SK-N-SH (cell line): ENCODE data around the gene TMEM131. TPM values are rescaled to one million over a fixed set of nuclear protein-coding genes. Genes with fewer than 3 reads are reported as not detected.

Experiments
- CTCF ChIA-PET: fragments of 300-600, 350-600 bp; formaldehyde crosslinking; extraction: SDS; loops from one replicate; lab custom pipeline; 2021; lab: Yijun Ruan, JAX
- POLR2A ChIA-PET: fragments of 350-600 bp; sonication (Branson Sonifier 250); formaldehyde crosslinking; extraction: SDS; loops from one replicate; lab custom pipeline; 2020; ENCODE audit warnings: antibody characterized with exemption, inconsistent platforms; lab: Yijun Ruan, JAX
- DNase-seq: peaks from one replicate; pipeline ENCODE4 v3.0.0; 2012
- H2AFZ ChIP-seq: fragments of 200-600 bp; sonication (generic); 2 replicates; pipeline ENCODE4 v1.8.1; 2016; ENCODE audit warnings: antibody characterized with exemption, mild to moderate bottlenecking, low read depth
- H3F3A ChIP-seq: fragments of 200-600 bp; sonication (generic); replicated peaks from 2 replicates; pipeline ENCODE3; 2016; ENCODE audit warnings: antibody characterized with exemption, mild to moderate bottlenecking; ENCODE audit not compliant: insufficient read depth
- H3K27ac ChIP-seq, 2 experiments: fragments of 200-500 bp in 1 of 2; fragments of 200-600 bp in 1 of 2; sonication (Bioruptor generic) in 1 of 2; sonication (generic), shearing (Covaris generic) in 1 of 2; 2 replicates each; pipeline versions ENCODE4 v1.5.1 to v1.6.1; 2014 to 2016; ENCODE audit warnings: low read depth in 2 of 2, inconsistent platforms in 1 of 2, low read length in 1 of 2, mild to moderate bottlenecking in 1 of 2, mixed read lengths in 1 of 2
- H3K27me3 ChIP-seq: fragments of 200-600 bp; sonication (generic), shearing (Covaris generic); 2 replicates; pipeline ENCODE4 v1.6.1; 2016; ENCODE audit warnings: mixed run types; ENCODE audit not compliant: insufficient read depth
- H3K36me3 ChIP-seq, 2 experiments: fragments of 200-500 bp in 1 of 2; fragments of 200-600 bp in 1 of 2; sonication (Bioruptor generic) in 1 of 2; sonication (generic) in 1 of 2; replicated peaks in 1 of 2; 2 replicates each; pipeline versions ENCODE3 to v1.5.1; 2014 to 2016; ENCODE audit warnings: low read length in 1 of 2, mild to moderate bottlenecking in 1 of 2; ENCODE audit not compliant: insufficient read depth in 2 of 2, control insufficient read depth in 1 of 2
- H3K4me1 ChIP-seq, 2 experiments: fragments of 200-500 bp in 1 of 2; fragments of 200-600 bp in 1 of 2; sonication (Bioruptor generic) in 1 of 2; sonication (generic), shearing (Covaris generic) in 1 of 2; 2 replicates each; pipeline versions ENCODE4 v1.5.1 to v1.6.1; 2014 to 2016; ENCODE audit warnings: low read depth in 1 of 2, low read length in 1 of 2, mixed run types in 1 of 2; ENCODE audit not compliant: insufficient read depth in 2 of 2, control insufficient read depth in 1 of 2
- H3K4me2 ChIP-seq: fragments of 200-600 bp; sonication (generic), shearing (Covaris generic); 2 replicates; pipeline ENCODE4 v1.6.1; 2017; ENCODE audit warnings: mixed run types
- H3K4me3 ChIP-seq, 2 experiments: fragments of 200-500 bp in 1 of 2; fragments of 200-600 bp in 1 of 2; sonication (Bioruptor generic) in 1 of 2; sonication (generic), shearing (Covaris generic) in 1 of 2; 2 replicates each; pipeline versions ENCODE4 v1.5.1 to v1.8.1; 2014 to 2016; ENCODE audit warnings: low read depth in 2 of 2, inconsistent platforms in 1 of 2, low read length in 1 of 2, mild to moderate bottlenecking in 1 of 2, mixed read lengths in 1 of 2, moderate library complexity in 1 of 2
- H3K79me2 ChIP-seq: fragments of 200-600 bp; sonication (generic); 2 replicates; pipeline ENCODE4 v1.8.1; 2017; ENCODE audit warnings: mild to moderate bottlenecking; ENCODE audit not compliant: insufficient read depth
- H3K9ac ChIP-seq: fragments of 200-600 bp; sonication (generic); 2 replicates; pipeline ENCODE4 v1.6.1; 2017; ENCODE audit warnings: mixed run types
- H3K9me2 ChIP-seq: fragments of 200-600 bp; sonication (generic); 2 replicates; pipeline ENCODE4 v1.6.1; 2017; ENCODE audit warnings: mixed run types
- H3K9me3 ChIP-seq: fragments of 200-600 bp; sonication (generic); 2 replicates; pipeline ENCODE4 v1.6.1; 2017; ENCODE audit warnings: mixed run types, mild to moderate bottlenecking, moderate library complexity
- H4K20me1 ChIP-seq: fragments of 200-600 bp; sonication (generic); 2 replicates; pipeline ENCODE4 v1.6.1; 2017; ENCODE audit warnings: mild to moderate bottlenecking, mixed run types; ENCODE audit not compliant: insufficient read depth
- EP300 ChIP-seq, 2 experiments: IDR thresholded peaks; 2 replicates each; pipeline versions ENCODE4 v1.4.0 to v1.6.1; 2012; ENCODE audit warnings: borderline replicate concordance in 1 of 2, low read depth in 1 of 2, low read length in 1 of 2
- EZH2phosphoT487 ChIP-seq: fragments of 200-600 bp; sonication (generic); IDR thresholded peaks from 2 replicates; pipeline ENCODE4 v1.6.1; 2017; ENCODE audit warnings: low read depth, mixed run types, mild to moderate bottlenecking, antibody characterized with exemption, moderate library complexity, borderline replicate concordance
- FOXJ3 ChIP-seq: sonication (generic); formaldehyde crosslinking; IDR thresholded peaks from 2 replicates; pipeline ENCODE4 v1.5.1; 2020; ENCODE audit warnings: mild to moderate bottlenecking, missing genetic modification reagents
- MXI1 ChIP-seq: IDR thresholded peaks from 2 replicates; pipeline ENCODE4 v1.6.1; 2012; ENCODE audit warnings: mild to moderate bottlenecking, low read depth, low read length, improper control_type of control experiment
- NFIC ChIP-seq: IDR thresholded peaks from 2 replicates; pipeline ENCODE4 v1.4.0; 2012; ENCODE audit warnings: borderline replicate concordance
- POLR2AphosphoS5 ChIP-seq: IDR thresholded peaks from 2 replicates; pipeline ENCODE4 v1.6.1; 2012; ENCODE audit warnings: low read depth, low read length
- RCOR1 ChIP-seq: fragments of 150-350 bp; IDR thresholded peaks from 2 replicates; pipeline ENCODE4 v1.6.1; 2017; ENCODE audit warnings: antibody characterized with exemption, low read length
- RFX5 ChIP-seq: IDR thresholded peaks from 2 replicates; pipeline ENCODE4 v1.6.1; 2012; ENCODE audit warnings: mild to moderate bottlenecking, improper control_type of control experiment, low read length
- TAF1 ChIP-seq: IDR thresholded peaks from 2 replicates; pipeline ENCODE4 v1.6.1; 2012; ENCODE audit warnings: low read depth, mild to moderate bottlenecking, low read length, moderate library complexity, borderline replicate concordance
- USF1 ChIP-seq: IDR thresholded peaks from 2 replicates; pipeline ENCODE4 v1.4.0; 2012; ENCODE audit warnings: low read depth, borderline replicate concordance
- USF2 ChIP-seq: fragments of 150-350 bp; IDR thresholded peaks from 2 replicates; pipeline ENCODE4 v1.6.1; 2017; ENCODE audit warnings: antibody characterized with exemption, low read length, low read depth, borderline replicate concordance
- WGBS: methylation state at CpG from one replicate; pipeline ENCODE4 v1.1.6; 2017; ENCODE audit warnings: low lambda C conversion rate; 5-methylcytosine and 5-hydroxymethylcytosine counted together
- polyA plus RNA-seq, 3 experiments: library from polyadenylated mRNA; depleted of rRNA; stranded (reverse); fragments of >200 nt; gene quantifications; 2 replicates each; pipeline ENCODE4 v1.2.3, GENCODE V29; 2012
- TF ChIP-seq, protein P1 (sequence below): IDR thresholded peaks from 2 replicates; pipeline ENCODE4 v1.6.1; 2012; ENCODE audit warnings: mild to moderate bottlenecking, low read depth, low read length, moderate library complexity
- TF ChIP-seq, protein P2 (sequence below): fragments of 150-350 bp; IDR thresholded peaks from 2 replicates; pipeline ENCODE4 v1.6.1; 2016; ENCODE audit warnings: mild to moderate bottlenecking, low read depth, low read length

TMEM131 gene
- polyA plus RNA-seq, 1 of the 3 experiments (the other 2 are of a cell fraction): 9.1 TPM

DNA sequence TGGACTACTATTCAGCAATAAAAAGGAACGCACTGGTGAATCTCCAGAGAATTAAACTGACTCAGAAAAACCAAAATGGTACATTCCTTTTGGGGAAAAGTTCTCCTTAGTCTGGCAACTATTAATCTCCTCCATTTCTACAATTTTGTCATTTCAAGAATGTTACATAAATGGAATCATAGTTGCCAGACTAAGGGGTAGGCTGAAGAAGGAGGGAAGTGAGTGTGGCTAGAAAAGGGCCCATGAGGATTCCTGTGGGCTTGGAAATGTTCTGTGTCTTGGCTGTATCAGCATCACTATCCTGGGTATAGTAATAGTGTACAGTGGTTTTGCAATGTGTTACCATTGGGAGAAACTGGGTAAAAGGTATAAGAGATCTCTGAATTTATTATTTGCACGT is 209.9 kb downstream of the TMEM131 start:
- no peak for DNase-seq
- Histone ChIP-seq H3F3A (peaks cover 3% of the 10 kb centered on the region), H4K20me1 (no peaks in the 10 kb centered on the region), H3K9me3 (no peaks in the 10 kb centered on the region), H3K27me3 (no peaks in the 10 kb centered on the region), H3K9ac (no peak overlapping the region), H3K4me2 (no peak overlapping the region), H2AFZ (no peak overlapping the region), H3K4me1 (peaks cover 0 to 2% of the 10 kb centered on the region in 2 experiments; a peak in 1 of 4 replicates), H3K79me2 (no peaks in the 10 kb centered on the region), H3K27ac (no peak overlapping the region), H3K4me3 (no peak overlapping the region), H3K9me2 (no peaks in the 10 kb centered on the region), H3K36me3 (peaks cover 8 to 20% of the 10 kb centered on the region in 2 experiments)
- 91% methylated on average over 2 of the region's 2 CpGs for WGBS
- TF ChIP-seq, protein P1, sequence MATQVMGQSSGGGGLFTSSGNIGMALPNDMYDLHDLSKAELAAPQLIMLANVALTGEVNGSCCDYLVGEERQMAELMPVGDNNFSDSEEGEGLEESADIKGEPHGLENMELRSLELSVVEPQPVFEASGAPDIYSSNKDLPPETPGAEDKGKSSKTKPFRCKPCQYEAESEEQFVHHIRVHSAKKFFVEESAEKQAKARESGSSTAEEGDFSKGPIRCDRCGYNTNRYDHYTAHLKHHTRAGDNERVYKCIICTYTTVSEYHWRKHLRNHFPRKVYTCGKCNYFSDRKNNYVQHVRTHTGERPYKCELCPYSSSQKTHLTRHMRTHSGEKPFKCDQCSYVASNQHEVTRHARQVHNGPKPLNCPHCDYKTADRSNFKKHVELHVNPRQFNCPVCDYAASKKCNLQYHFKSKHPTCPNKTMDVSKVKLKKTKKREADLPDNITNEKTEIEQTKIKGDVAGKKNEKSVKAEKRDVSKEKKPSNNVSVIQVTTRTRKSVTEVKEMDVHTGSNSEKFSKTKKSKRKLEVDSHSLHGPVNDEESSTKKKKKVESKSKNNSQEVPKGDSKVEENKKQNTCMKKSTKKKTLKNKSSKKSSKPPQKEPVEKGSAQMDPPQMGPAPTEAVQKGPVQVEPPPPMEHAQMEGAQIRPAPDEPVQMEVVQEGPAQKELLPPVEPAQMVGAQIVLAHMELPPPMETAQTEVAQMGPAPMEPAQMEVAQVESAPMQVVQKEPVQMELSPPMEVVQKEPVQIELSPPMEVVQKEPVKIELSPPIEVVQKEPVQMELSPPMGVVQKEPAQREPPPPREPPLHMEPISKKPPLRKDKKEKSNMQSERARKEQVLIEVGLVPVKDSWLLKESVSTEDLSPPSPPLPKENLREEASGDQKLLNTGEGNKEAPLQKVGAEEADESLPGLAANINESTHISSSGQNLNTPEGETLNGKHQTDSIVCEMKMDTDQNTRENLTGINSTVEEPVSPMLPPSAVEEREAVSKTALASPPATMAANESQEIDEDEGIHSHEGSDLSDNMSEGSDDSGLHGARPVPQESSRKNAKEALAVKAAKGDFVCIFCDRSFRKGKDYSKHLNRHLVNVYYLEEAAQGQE: no peak
- TF ChIP-seq RCOR1: no peak
- no peak for TF ChIP-seq EZH2phosphoT487
- ChIA-PET POLR2A (no interaction called here), CTCF (no interaction called here)

- no peak overlapping the region for H2AFZ ChIP-seq
- no peak overlapping the region for H3K4me3 ChIP-seq
- peaks cover 0 to 2% of the 10 kb centered on the region in 2 experiments; a peak in 1 of 4 replicates for H3K4me1 ChIP-seq
- H3K27ac ChIP-seq: no peak overlapping the region
- H3K9me2 ChIP-seq: no peaks in the 10 kb centered on the region
- no peaks in the 10 kb centered on the region for H3K79me2 ChIP-seq
- H3F3A ChIP-seq: peaks cover 3% of the 10 kb centered on the region
- DNase-seq: no peak
- no peak overlapping the region for H3K9ac ChIP-seq
- no peaks in the 10 kb centered on the region for H3K9me3 ChIP-seq
- CTCF ChIA-PET: no interaction called here
- no peaks in the 10 kb centered on the region for H3K27me3 ChIP-seq
- H3K4me2 ChIP-seq: no peak overlapping the region
- TF ChIP-seq RFX5: no peak
- no peak for TF ChIP-seq NFIC
- TF ChIP-seq, all 33 proteins: peak for 0
- POLR2A ChIA-PET: no interaction called here
- H4K20me1 ChIP-seq: no peaks in the 10 kb centered on the region
- H3K36me3 ChIP-seq: peaks cover 3 to 15% of the 10 kb centered on the region in 2 experiments
Measured at GRCh38 chr2:97784953-97785352, 210.8 kb downstream of the TMEM131 start.

GRCh38 chr2:97781981-97782380 is 213.8 kb downstream of the TMEM131 start:
- Histone ChIP-seq H3K4me3 (no peak overlapping the region), H4K20me1 (no peaks in the 10 kb centered on the region), H3K36me3 (peaks cover 0 to 7% of the 10 kb centered on the region in 2 experiments), H3K9ac (no peak overlapping the region), H3K79me2 (no peaks in the 10 kb centered on the region), H3K9me2 (no peaks in the 10 kb centered on the region), H3K27me3 (no peaks in the 10 kb centered on the region), H3F3A (peaks cover 3% of the 10 kb centered on the region), H3K9me3 (no peaks in the 10 kb centered on the region), H2AFZ (no peak overlapping the region), H3K4me2 (no peak overlapping the region), H3K27ac (no peak overlapping the region), H3K4me1 (no peaks in the 10 kb centered on the region)
- CTCF ChIA-PET: no interaction called here
- POLR2A ChIA-PET: no interaction called here
- WGBS: no CpG with 5 or more reads among the region's 4 CpGs
- DNase-seq: no peak
- TF ChIP-seq USF1 (no peak), FOXJ3 (CRISPR knock-in tag) (no peak), POLR2AphosphoS5 (no peak), USF2 (no peak), MXI1 (no peak), TAF1 (no peak), EP300 (IDR thresholded peaks at IDR 0.05; ENCODE audit: borderline replicate concordance in 1 of 2, low read depth in 1 of 2, low read length in 1 of 2) (no peak)
- TF ChIP-seq, protein P2, sequence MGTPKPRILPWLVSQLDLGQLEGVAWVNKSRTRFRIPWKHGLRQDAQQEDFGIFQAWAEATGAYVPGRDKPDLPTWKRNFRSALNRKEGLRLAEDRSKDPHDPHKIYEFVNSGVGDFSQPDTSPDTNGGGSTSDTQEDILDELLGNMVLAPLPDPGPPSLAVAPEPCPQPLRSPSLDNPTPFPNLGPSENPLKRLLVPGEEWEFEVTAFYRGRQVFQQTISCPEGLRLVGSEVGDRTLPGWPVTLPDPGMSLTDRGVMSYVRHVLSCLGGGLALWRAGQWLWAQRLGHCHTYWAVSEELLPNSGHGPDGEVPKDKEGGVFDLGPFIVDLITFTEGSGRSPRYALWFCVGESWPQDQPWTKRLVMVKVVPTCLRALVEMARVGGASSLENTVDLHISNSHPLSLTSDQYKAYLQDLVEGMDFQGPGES: no peak
